Measurements from ENCODE around the gene ZMYND19. TPM values are rescaled to one million over a fixed set of nuclear protein-coding genes. Genes with fewer than 3 reads are reported as not detected.
A peak's percentile ranks its signal among the peaks of the same experiment; 100 is the strongest.

ZMYND19 gene
- total RNA-seq, 2 donors from 2014 or later: 47.8 to 51.0 TPM

- H3K4me3 ChIP-seq (ENCODE audit: low read length): no peak overlapping the region
- no peak overlapping the region for H3K27ac ChIP-seq (ENCODE audit: low read depth, low read length)
- Mint-ChIP-seq H3K36me3 (ENCODE audit: low read depth) (peaks cover 12% of the 10 kb centered on the region), H3K27me3 (ENCODE audit: insufficient read depth) (no peaks in the 10 kb centered on the region), H3K4me3 (no peak overlapping the region), H3K4me1 (peaks cover 13% of the 10 kb centered on the region), H3K27ac (peak overlapping the region; percentile 70), H3K9me3 (no peaks in the 10 kb centered on the region)
- H3K4me1 ChIP-seq (ENCODE audit: control insufficient read depth, insufficient read depth, low read length): no peaks in the 10 kb centered on the region
- H3K27me3 ChIP-seq (ENCODE audit: control insufficient read depth, insufficient read depth, low read length, poor library complexity, severe bottlenecking): no peaks in the 10 kb centered on the region
- TF ChIP-seq, protein P1, sequence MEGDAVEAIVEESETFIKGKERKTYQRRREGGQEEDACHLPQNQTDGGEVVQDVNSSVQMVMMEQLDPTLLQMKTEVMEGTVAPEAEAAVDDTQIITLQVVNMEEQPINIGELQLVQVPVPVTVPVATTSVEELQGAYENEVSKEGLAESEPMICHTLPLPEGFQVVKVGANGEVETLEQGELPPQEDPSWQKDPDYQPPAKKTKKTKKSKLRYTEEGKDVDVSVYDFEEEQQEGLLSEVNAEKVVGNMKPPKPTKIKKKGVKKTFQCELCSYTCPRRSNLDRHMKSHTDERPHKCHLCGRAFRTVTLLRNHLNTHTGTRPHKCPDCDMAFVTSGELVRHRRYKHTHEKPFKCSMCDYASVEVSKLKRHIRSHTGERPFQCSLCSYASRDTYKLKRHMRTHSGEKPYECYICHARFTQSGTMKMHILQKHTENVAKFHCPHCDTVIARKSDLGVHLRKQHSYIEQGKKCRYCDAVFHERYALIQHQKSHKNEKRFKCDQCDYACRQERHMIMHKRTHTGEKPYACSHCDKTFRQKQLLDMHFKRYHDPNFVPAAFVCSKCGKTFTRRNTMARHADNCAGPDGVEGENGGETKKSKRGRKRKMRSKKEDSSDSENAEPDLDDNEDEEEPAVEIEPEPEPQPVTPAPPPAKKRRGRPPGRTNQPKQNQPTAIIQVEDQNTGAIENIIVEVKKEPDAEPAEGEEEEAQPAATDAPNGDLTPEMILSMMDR (conservative IDR thresholded peaks at IDR 0.05): no peak
- 84 to 91% methylated on average over 4 to 8 of the region's 8 CpGs for WGBS, 2 experiments (ENCODE audit: insufficient coverage in 1 of 2, insufficient read length in 1 of 2)
- H3K9me3 ChIP-seq (ENCODE audit: control insufficient read depth, low read length): no peaks in the 10 kb centered on the region
- H3K9ac ChIP-seq (ENCODE audit: extremely low read depth, low read length, poor library complexity, severe bottlenecking): no peak overlapping the region
- DNase-seq: no peak
- H3K36me3 ChIP-seq (ENCODE audit: control insufficient read depth, insufficient read depth, low read length): peaks cover 25% of the 10 kb centered on the region
These were observed 22.4 kb upstream of the ZMYND19 start for GRCh38 chr9:137612741-137613142.

DNA sequence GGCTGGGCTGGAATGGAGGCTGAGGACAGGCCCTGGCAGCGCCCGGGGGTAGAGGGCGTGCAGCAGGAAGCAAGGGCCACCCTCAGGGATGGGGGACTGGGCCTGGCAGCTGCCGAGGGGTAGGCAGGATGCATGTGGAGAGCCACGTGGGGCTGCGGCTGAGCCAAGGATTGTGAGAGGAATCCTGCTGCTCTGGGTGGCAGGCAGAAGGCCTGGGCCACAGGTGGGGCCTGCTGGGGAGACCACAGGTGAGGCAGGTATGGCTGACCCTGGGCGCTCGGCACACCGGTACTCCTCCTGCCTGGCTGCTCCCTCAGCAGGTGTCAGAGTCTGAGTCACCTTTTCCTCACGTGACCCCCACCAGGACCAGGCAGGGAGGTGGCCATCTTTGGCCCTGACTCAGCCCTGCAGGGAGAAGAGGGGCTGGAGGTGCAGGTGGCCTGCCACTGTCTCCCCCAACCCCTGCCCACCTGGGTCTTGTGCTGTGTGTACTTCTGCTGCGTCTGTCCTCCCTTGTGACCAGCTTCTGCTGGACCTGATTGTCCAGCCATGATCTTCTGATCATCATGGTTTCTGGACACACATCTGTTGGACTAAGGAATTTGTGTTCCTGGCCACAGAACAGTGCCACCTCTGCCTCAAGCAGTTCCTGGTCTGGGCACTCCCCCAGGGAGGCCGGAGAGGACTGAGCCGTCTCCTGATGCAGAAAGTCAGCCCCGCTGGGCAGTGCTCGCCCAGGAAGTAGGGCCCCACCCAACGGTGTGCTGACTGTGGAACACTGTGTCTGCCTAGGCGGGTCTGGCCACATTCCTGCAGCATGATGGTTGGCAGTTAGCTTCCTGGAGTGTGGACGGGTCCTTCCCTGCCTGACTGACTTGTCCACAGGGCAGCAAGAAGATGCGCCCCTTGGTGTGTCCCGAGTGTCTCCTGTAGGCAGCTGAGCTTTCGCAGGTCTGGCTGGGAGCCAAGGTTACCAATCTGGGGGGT, 21.6 kb upstream of the ZMYND19 start:
- DNase-seq: peak; percentile 71
- TF ChIP-seq, protein P1 (conservative IDR thresholded peaks at IDR 0.05): no peak
- Histone ChIP-seq H3K27ac (ENCODE audit: low read depth, low read length) (no peak overlapping the region), H3K36me3 (ENCODE audit: control insufficient read depth, insufficient read depth, low read length) (peaks cover 23% of the 10 kb centered on the region), H3K9me3 (ENCODE audit: control insufficient read depth, low read length) (no peaks in the 10 kb centered on the region), H3K4me3 (ENCODE audit: low read length) (no peak overlapping the region), H3K9ac (ENCODE audit: extremely low read depth, low read length, poor library complexity, severe bottlenecking) (no peak overlapping the region), H3K27me3 (ENCODE audit: control insufficient read depth, insufficient read depth, low read length, poor library complexity, severe bottlenecking) (no peaks in the 10 kb centered on the region), H3K4me1 (ENCODE audit: control insufficient read depth, insufficient read depth, low read length) (no peaks in the 10 kb centered on the region)
- Mint-ChIP-seq H3K27me3 (ENCODE audit: insufficient read depth) (no peaks in the 10 kb centered on the region), H3K4me3 (no peak overlapping the region), H3K9me3 (no peaks in the 10 kb centered on the region), H3K4me1 (peaks cover 14% of the 10 kb centered on the region), H3K36me3 (ENCODE audit: low read depth) (peaks cover 7% of the 10 kb centered on the region), H3K27ac (peak overlapping the region; percentile 80)
- WGBS, 2 experiments (ENCODE audit: insufficient coverage in 1 of 2, insufficient read length in 1 of 2): 88 to 90% methylated on average over 10 to 21 of the region's 21 CpGs

GRCh38 chr9:137610944-137611343, 20.6 kb upstream of the ZMYND19 start:
- peak overlapping the region; percentile 80 for H3K27ac Mint-ChIP-seq
- H3K36me3 Mint-ChIP-seq (ENCODE audit: low read depth): peaks cover 6% of the 10 kb centered on the region
- H3K9ac ChIP-seq (ENCODE audit: extremely low read depth, low read length, poor library complexity, severe bottlenecking): no peak overlapping the region
- 88 to 89% methylated on average over 6 of the region's 6 CpGs for WGBS, 2 experiments (ENCODE audit: insufficient coverage in 1 of 2, insufficient read length in 1 of 2)
- peaks cover 16% of the 10 kb centered on the region for H3K4me1 Mint-ChIP-seq
- H3K27me3 ChIP-seq (ENCODE audit: control insufficient read depth, insufficient read depth, low read length, poor library complexity, severe bottlenecking): no peaks in the 10 kb centered on the region
- no peaks in the 10 kb centered on the region for H3K27me3 Mint-ChIP-seq (ENCODE audit: insufficient read depth)
- no peak overlapping the region for H3K4me3 Mint-ChIP-seq
- TF ChIP-seq, protein P1 (conservative IDR thresholded peaks at IDR 0.05): no peak
- H3K4me3 ChIP-seq (ENCODE audit: low read length): no peak overlapping the region
- no peaks in the 10 kb centered on the region for H3K9me3 ChIP-seq (ENCODE audit: control insufficient read depth, low read length)
- peak; percentile 48 for DNase-seq
- no peaks in the 10 kb centered on the region for H3K4me1 ChIP-seq (ENCODE audit: control insufficient read depth, insufficient read depth, low read length)
- H3K9me3 Mint-ChIP-seq: no peaks in the 10 kb centered on the region
- no peak overlapping the region for H3K27ac ChIP-seq (ENCODE audit: low read depth, low read length)
- peaks cover 13% of the 10 kb centered on the region for H3K36me3 ChIP-seq (ENCODE audit: control insufficient read depth, insufficient read depth, low read length)

Data from endodermal cell (in vitro differentiated cells).